Chondrocyte (in vitro differentiated cells): ENCODE results near the gene PDZD2. TPM values are rescaled to one million over a fixed set of nuclear protein-coding genes. Genes with fewer than 3 reads are reported as not detected.
A peak's percentile ranks its signal among the peaks of the same experiment; 100 is the strongest.
"Not testable (repeated sequence)": the region's sequence is repeated elsewhere in the genome, so short reads cannot be mapped to it uniquely, and the experiment has no call there.

Source experiments
- DNase-seq: peaks from one replicate; pipeline ENCODE4 v3.0.0; 2021; ENCODE audit warnings: mixed read lengths, low spot score
- H3K27ac Mint-ChIP-seq: one replicate; pipeline ENCODE4 v1.8.0; 2021; ENCODE audit warnings: mild to moderate bottlenecking, moderate library complexity, mixed read lengths; ENCODE audit not compliant: unreplicated experiment
- H3K27me3 Mint-ChIP-seq: 2 replicates; pipeline ENCODE4 v1.8.0; 2021; ENCODE audit warnings: low read depth, mixed read lengths
- H3K36me3 Mint-ChIP-seq: 2 replicates; pipeline ENCODE4 v1.8.0; 2021; ENCODE audit warnings: low read depth, mixed read lengths
- H3K4me1 Mint-ChIP-seq: 2 replicates; pipeline ENCODE4 v1.8.0; 2021; ENCODE audit warnings: low read depth, mild to moderate bottlenecking, mixed read lengths
- H3K4me3 Mint-ChIP-seq: one replicate; pipeline ENCODE4 v1.8.0; 2021; ENCODE audit warnings: mild to moderate bottlenecking, moderate library complexity, mixed read lengths; ENCODE audit not compliant: unreplicated experiment
- H3K9me3 Mint-ChIP-seq: 2 replicates; pipeline ENCODE4 v1.8.0; 2021; ENCODE audit warnings: low read depth, mixed read lengths
- long read RNA-seq: library from polyadenylated mRNA; stranded (forward); transcript quantifications from one replicate; pipeline ENCODE4 v2.0.0, GENCODE V29; 2021
- total RNA-seq: library from RNA; stranded (reverse); gene quantifications from 3 replicates; pipeline ENCODE4 v1.2.1, GENCODE V29; 2021
- TF ChIP-seq, protein P1 (sequence below): fragments of 200-600 bp; sonication (generic); IDR thresholded peaks from 2 replicates; pipeline ENCODE4 v1.5.0; 2021; ENCODE audit warnings: antibody characterized with exemption, mild to moderate bottlenecking, moderate library complexity

Gene PDZD2
- total RNA-seq, result 30.9 to 34.0 TPM (median 32.1 TPM) in 3 replicates
- long read RNA-seq, partial matches to known transcripts, result 4 of 7 reads
- long read RNA-seq, other reads (novel, unspliced or antisense), result 3 of 7 reads

DNA sequence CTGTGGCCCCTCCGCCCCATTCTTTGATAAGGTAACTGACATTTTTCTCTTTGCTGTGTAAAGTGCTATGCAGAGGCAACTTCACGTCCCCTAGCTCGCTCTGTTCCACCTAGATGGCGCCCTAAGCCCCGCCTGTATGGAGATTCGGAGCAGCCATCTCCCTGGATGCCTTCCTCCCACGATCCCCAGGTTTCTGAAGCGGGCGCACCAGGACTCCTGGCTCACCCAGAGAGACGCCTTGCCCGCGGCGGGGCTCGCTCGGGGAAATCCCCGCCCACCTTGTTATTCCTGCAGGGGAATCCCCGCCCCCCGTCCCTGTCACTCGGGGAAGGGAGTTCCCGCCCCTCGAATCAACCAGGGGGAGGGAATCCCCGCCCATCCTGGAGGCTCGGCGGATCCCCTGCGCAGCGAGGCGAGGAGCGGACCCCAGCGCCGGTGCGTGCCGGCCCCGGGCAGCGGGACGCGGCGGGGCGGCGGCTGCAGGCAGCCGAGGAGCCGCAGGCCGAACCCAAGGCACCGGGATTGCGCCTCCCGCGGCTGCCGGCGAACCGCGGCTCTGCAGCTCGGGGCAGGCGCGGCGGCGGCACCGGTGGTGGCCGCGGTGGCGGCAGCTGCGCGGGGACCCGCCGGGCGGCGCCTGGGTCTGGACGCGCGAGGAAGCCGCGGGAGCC is at the start of gene PDZD2:
PDZD2 (plus strand) TSS at position 384 of the 671 bp plus-strand sequence.
- peak within 1 kb of the TSS; percentile 84 for H3K4me3 Mint-ChIP-seq
- H3K27ac Mint-ChIP-seq, result peak within 1 kb of the TSS; percentile 33
- no peaks in the 10 kb centered on the region for H3K36me3 Mint-ChIP-seq

DNA sequence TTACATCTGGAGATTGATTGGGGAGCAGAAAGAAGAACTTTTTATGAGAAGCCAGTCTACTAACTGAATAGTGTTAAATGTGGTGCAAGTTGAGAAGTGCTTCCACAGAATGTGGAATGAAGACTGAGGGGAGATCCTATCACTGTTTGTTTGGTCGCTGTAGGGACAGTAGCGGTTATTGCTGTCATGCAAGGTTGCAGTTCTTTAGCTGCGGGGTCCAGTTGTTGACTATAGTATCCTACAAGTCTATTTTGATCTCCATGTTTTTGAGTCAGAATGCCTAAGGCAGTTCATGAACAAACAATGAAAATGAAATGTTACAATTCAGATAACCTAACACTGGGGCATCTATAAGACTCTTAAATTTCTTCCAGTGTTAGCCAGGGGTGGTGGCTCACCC is 45.3 kb upstream of the PDZD2 start:
- Mint-ChIP-seq H3K27me3 (peaks cover 15% of the 10 kb centered on the region), H3K27ac (no peak overlapping the region), H3K9me3 (no peaks in the 10 kb centered on the region)

More for the DNA sequence above, at the start of gene PDZD2:
- DNase-seq, result no peak
- Mint-ChIP-seq H3K4me1 (peaks cover 14% of the 10 kb centered on the region), H3K9me3 (no peaks in the 10 kb centered on the region), H3K27me3 (peaks cover 13% of the 10 kb centered on the region)
- TF ChIP-seq, protein P1, sequence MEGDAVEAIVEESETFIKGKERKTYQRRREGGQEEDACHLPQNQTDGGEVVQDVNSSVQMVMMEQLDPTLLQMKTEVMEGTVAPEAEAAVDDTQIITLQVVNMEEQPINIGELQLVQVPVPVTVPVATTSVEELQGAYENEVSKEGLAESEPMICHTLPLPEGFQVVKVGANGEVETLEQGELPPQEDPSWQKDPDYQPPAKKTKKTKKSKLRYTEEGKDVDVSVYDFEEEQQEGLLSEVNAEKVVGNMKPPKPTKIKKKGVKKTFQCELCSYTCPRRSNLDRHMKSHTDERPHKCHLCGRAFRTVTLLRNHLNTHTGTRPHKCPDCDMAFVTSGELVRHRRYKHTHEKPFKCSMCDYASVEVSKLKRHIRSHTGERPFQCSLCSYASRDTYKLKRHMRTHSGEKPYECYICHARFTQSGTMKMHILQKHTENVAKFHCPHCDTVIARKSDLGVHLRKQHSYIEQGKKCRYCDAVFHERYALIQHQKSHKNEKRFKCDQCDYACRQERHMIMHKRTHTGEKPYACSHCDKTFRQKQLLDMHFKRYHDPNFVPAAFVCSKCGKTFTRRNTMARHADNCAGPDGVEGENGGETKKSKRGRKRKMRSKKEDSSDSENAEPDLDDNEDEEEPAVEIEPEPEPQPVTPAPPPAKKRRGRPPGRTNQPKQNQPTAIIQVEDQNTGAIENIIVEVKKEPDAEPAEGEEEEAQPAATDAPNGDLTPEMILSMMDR, result peak; percentile 77

DNA sequence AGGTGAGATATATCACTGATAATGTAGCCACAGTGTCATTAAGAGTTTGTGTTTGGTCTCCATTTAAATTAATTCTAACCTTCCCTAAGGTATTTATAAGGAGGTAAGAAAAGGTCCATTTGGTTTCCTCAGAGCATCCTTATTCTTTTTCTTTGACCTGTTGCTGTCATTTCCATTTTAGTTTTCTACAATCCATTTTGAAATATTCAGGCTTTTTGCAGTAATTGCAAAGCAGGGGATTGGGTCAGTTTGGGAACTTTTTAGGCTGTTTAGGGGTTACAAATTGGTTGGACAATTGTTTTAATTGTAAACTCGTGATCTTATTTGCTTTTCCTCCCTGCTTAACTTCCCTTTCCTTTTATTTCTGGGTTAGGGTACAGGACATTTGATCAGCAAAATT is 42.6 kb upstream of the PDZD2 start:
- Mint-ChIP-seq H3K36me3 (no peaks in the 10 kb centered on the region), H3K27me3 (peaks cover 17% of the 10 kb centered on the region), H3K4me3 (no peak overlapping the region), H3K9me3 (no peaks in the 10 kb centered on the region), H3K4me1 (no peaks in the 10 kb centered on the region), H3K27ac (no peak overlapping the region)
- TF ChIP-seq, protein P1, result no peak
- no peak for DNase-seq

More for the DNA sequence above, 45.3 kb upstream of the PDZD2 start:
- H3K4me1 Mint-ChIP-seq, result no peaks in the 10 kb centered on the region
- no peak overlapping the region for H3K4me3 Mint-ChIP-seq
- H3K36me3 Mint-ChIP-seq, result no peaks in the 10 kb centered on the region
- TF ChIP-seq, protein P1, result no peak
- DNase-seq, result no peak

DNA sequence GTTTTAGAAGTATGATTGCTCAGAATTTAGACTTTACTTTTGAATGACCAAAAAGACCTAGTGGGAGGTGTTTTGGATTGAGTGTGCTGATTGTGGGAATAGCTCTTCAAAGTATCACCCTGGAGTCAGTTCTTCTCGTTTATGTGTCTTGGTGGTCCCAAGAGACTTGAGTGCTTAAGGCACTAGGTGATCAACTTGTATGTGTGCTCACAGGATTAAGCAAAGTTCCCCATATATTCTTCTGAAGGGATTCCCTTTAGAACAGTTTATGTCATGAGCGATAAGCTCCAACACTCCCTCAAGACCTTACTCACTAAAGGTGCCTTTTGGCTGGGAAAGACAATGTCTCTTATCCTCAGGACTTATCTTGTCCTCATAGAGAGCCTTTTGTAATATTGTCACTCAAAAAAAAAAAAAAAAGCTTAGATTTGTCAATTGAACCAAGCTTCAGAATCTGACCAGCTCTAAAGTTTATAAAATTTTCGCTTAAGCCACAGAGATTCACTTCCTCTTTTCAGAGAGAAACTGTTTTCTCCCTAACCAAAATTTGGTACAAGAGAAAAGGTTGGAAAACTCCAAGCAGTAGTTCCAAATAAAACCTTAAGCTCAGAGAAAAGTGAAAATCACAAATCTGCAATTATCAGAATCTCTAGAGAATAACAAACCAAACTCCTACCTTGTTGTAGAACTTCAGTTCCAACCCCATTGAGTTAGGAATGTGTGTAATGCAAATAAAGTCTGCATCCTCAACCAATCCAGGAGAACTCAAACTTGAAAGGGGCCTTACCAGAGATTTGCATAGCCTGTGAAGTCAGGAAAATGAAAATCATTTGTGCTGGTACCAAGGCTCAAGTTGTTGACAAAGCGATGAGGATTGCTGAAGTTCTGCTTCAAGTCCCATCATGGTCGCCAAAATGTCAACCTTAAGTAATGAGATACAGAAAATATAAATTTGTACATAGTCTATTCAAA is 40.0 kb upstream of the PDZD2 start:
- Mint-ChIP-seq H3K9me3 (no peaks in the 10 kb centered on the region), H3K36me3 (no peaks in the 10 kb centered on the region), H3K4me1 (no peaks in the 10 kb centered on the region), H3K27ac (no peak overlapping the region), H3K4me3 (no peak overlapping the region), H3K27me3 (peaks cover 21% of the 10 kb centered on the region)
- no peak for DNase-seq
- TF ChIP-seq, protein P1, result no peak

DNA sequence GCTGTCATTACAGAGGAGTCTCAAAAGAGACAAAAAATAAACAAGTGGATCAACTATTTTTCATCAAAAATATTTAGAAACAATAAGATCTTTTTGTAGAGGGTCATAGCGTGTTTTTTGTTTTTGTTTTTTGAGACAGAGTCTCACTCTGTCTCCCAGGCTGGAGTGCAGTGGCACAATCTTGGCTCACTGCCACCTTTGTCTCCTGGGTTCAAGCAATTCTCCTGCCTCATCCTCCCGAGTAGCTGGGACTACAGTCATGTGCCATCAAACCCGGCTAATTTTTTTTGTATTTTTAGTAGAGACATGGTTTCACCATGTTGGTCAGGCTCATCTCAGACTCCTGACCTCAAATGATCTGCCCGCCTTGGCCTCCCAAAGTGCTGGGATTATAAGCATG is 36.6 kb upstream of the PDZD2 start:
- DNase-seq, H3K4me1 Mint-ChIP-seq, H3K4me3 Mint-ChIP-seq, H3K36me3 Mint-ChIP-seq, H3K9me3 Mint-ChIP-seq, H3K27ac Mint-ChIP-seq: not testable (repeated sequence)
- H3K27me3 Mint-ChIP-seq, result peaks cover 22% of the 10 kb centered on the region
